Kasumi-1 (cell line): ENCODE data around the gene SLC6A13.
"Not testable (repeated sequence)": the region's sequence is repeated elsewhere in the genome, so short reads cannot be mapped to it uniquely, and the experiment has no call there.

Source experiments
- DNase-seq, 2 experiments: peaks; one replicate each; lab custom pipeline; 2025; lab: John Stamatoyannopoulos, UW

The SLC6A13 gene

GRCh38 chr12:233615-233968, 29.0 kb downstream of the SLC6A13 start:
- DNase-seq = no peak

GRCh38 chr12:232731-233614, 29.7 kb downstream of the SLC6A13 start:
- DNase-seq = peak; percentile 52 to 57

GRCh38 chr12:230925-231671, 31.5 kb downstream of the SLC6A13 start:
- no peak for DNase-seq

GRCh38 chr12:229441-230191, 33.0 kb downstream of the SLC6A13 start:
- DNase-seq = no peak

GRCh38 chr12:228846-229200, 33.8 kb downstream of the SLC6A13 start:
- no peak for DNase-seq

DNA sequence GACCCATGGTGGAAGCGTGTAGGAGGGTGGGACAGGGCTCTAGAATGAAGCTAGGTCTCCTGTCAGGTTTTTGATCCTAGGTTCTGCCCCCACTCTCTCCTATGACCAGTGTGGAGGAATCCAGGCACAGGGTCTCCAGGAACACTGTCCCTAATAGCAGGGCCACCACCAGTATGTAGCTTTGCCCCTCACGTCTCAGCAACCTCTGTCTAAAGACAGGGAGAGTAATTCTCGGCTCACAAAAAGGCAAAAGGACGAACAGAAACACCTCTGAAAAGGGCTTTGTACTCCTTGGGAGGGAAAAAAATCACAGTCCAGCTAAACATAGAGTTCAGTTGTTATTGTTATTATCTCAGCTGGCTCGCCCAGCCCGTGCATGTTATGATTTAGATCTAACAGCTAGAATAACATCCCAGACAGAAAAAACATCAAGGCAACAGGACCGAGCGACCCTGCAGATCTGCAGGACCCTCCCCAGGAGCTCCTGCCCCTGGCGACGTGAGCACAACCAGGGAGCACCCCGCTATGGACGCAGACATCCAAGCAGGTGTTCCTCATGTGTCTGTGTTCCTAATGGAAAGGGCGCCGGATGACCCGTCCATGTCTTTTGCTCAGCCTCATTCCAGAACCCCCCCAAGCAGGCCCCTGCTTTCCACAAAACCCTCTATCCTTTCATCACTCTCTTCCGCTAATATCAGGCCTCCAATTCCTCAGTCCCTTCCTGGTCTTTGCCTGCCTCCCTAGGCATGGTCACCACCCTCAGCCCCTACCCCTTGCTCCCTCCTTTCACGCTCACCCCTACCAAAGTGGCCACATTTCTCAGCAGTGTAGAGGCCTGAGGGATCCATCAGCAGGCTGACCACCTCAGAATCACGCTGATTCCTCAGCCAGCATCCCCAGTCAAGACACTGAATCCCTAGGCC, 34.5 kb downstream of the SLC6A13 start:
- DNase-seq = no peak

GRCh38 chr12:227286-227915, 35.2 kb downstream of the SLC6A13 start:
- DNase-seq = no peak

- no peak for DNase-seq
Measured at GRCh38 chr12:226401-226800, 36.2 kb downstream of the SLC6A13 start.

GRCh38 chr12:225012-225411, 37.6 kb downstream of the SLC6A13 start:
- no peak for DNase-seq

- no peak for DNase-seq
Measured at GRCh38 chr12:224330-224729, 38.3 kb downstream of the SLC6A13 start.

DNA sequence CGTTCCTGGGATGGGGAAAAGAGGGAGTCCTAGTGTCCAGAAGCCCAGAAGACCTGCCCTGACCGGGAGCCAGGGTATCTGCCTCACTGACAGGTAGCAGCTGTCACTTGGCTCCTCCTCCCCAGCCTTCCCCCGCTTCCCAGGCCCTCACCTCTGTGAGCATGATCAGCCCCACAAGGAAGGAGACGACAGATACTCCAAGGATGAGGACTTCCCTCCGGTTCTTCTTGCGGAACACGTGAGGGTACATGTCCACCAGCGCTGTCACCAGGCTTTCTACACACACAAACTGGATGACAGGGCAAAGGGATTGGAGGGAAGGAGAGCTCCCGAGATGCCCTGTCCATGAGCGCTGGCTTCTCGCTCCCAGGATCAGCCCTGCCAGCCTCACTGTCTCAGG, 38.8 kb downstream of the SLC6A13 start:
- DNase-seq = no peak

GRCh38 chr12:221736-222135, 40.9 kb downstream of the SLC6A13 start:
- no peak for DNase-seq

GRCh38 chr12:220946-221550, 41.6 kb downstream of the SLC6A13 start:
- DNase-seq = no peak

GRCh38 chr12:220491-220890, 42.1 kb downstream of the SLC6A13 start:
- DNase-seq = no peak

DNA sequence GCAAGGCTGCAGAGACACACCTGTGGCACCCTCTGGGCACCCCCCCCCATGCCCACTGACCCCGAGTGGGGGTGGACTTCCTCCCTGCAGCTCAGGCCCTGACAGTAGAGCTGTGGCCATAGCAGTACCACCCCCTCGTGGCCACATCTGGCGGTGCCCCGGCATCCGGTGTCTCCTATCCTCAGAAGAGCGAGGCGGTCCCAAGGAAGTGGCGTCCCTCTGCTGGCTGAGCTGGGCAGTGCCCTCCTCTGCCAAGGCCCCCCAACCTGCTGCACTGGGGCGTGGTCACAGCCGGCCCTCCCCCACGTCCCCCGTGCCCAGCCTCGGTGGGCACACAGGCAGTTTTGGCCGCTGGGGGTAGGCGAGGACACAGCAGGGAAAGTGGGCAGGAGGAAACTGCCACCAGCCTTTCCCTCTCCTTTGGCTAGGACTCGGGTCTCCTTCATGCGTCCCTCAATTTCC, 42.7 kb downstream of the SLC6A13 start:
- peak; percentile 72 to 77 for DNase-seq

DNA sequence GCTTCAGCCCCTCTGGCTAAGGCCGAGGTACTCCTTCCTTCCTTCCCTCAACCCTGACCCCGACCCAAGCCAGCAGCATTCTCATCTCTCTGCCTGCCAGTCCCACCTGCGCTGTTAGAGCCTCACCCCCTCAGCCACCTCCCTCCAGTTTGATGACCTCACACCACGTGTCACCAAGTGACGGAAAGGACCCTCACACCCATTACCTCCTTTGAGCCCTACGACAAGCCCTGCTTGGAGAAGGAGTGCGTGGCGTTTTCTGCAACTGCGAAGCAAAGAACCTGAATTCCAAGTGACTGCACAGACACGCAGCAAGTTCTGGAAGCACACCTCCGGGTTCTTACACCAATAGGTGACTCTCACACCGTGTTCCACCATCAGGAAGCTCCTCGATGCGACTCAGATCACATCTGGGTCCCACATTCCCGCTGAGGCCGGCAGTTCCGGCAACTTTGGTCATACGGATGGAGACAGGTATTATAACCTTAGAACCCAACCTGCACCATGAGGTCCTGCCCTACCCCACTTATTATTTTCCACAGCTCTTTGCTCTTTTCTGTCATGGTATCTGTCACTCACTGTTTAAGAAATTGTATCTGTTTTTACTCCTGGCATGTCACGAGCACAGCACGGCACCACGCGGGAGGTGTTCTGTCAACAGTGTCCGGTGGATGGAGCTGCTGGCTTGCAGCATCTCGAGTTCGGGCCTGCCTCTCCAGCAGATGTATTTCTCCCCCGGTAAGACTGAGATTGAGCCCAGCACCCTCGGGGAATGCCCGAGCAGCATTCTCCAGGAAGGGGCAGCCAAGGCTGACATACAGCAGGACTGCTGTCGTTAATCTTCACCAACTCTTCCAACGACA, 43.7 kb downstream of the SLC6A13 start:
- no peak for DNase-seq

DNA sequence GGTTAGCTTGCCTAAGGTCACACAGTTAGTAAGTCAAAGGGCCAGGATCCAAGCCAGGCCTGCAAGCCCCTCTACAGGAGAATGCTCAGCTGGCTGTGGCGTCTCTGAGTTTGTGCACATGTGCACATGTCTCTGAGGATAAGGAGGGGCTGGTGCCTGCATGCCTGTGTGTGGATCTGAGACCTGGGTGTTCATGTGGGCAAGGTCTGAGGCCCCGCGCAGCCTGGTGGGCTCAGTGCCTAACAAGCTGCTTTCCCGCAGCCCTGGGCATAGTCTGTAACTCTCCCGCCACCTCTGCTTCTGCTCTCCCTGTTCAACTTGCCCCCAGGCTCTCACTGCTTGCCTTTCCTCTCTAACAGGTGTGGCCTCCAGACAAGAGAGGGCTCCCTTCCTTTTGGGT, 44.4 kb downstream of the SLC6A13 start:
- no peak for DNase-seq

GRCh38 chr12:217029-217428, 45.6 kb downstream of the SLC6A13 start:
- DNase-seq = not testable (repeated sequence)

- DNase-seq = no peak
Measured at GRCh38 chr12:215116-215515, 47.5 kb downstream of the SLC6A13 start.
